ENCODE data around the gene EIF3J.

DNA sequence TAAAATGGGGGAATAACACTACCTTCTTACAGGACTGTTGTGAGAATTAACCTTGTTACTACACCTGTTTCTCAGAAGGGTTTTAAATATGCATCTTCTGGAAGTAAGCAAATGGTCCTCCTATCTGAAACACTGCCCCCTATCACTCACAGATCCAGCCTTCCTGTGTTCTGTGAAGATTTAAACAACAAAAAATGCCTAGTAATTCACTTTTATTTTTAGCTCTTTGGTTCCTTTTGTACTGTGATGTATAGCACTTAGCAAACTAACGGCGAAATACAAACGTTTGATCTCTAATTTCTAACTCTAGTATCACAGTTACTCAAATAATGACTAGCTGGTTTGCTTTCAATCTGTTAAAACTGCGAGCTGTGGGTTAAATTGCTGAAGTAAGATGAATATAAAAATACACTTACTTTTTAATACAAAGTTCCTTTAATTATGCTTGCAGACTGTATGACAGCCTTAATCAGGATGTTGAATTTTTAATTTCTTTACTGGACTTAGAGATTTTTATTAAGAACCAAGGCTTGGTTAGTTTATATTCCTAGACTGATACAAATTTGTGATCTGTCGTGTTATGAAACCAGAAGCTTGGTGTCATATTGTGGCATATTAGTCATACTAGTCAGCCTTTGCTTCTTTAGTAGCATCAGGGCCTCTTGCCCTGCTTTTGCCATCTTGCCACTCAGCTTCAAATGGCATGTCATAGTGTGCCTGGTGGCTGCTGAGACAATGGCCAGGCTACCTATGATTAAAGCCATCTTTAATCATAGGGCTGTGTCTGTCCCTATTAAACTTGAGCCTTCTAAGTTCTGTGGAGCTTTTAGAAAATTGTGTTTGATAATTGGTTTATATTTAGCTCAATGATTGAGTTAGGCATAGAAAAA lies 9.2 kb downstream of the EIF3J start:
- TF ChIP-seq, protein P1, sequence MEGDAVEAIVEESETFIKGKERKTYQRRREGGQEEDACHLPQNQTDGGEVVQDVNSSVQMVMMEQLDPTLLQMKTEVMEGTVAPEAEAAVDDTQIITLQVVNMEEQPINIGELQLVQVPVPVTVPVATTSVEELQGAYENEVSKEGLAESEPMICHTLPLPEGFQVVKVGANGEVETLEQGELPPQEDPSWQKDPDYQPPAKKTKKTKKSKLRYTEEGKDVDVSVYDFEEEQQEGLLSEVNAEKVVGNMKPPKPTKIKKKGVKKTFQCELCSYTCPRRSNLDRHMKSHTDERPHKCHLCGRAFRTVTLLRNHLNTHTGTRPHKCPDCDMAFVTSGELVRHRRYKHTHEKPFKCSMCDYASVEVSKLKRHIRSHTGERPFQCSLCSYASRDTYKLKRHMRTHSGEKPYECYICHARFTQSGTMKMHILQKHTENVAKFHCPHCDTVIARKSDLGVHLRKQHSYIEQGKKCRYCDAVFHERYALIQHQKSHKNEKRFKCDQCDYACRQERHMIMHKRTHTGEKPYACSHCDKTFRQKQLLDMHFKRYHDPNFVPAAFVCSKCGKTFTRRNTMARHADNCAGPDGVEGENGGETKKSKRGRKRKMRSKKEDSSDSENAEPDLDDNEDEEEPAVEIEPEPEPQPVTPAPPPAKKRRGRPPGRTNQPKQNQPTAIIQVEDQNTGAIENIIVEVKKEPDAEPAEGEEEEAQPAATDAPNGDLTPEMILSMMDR (IDR thresholded peaks at IDR 0.05 in 8 of 11, conservative IDR thresholded peaks at IDR 0.05 in 3 of 11) = peak in 3 of 11 experiments; percentile 12 to 30 (median 21)
- TF ChIP-seq POLR2AphosphoS5 (IDR thresholded peaks at IDR 0.05) (no peak), POLR2A (IDR thresholded peaks at IDR 0.05) (no peak)
